KG1 (cell line): ENCODE results near the gene CYB5RL.
"Not testable (repeated sequence)": the region's sequence is repeated elsewhere in the genome, so short reads cannot be mapped to it uniquely, and the experiment has no call there.

Source experiments
- DNase-seq: peaks from one replicate; lab custom pipeline; 2025; lab: John Stamatoyannopoulos, UW

Gene CYB5RL

GRCh38 chr1:54186056-54186455 lies 13.8 kb downstream of the CYB5RL start:
- DNase-seq, result no peak

DNA sequence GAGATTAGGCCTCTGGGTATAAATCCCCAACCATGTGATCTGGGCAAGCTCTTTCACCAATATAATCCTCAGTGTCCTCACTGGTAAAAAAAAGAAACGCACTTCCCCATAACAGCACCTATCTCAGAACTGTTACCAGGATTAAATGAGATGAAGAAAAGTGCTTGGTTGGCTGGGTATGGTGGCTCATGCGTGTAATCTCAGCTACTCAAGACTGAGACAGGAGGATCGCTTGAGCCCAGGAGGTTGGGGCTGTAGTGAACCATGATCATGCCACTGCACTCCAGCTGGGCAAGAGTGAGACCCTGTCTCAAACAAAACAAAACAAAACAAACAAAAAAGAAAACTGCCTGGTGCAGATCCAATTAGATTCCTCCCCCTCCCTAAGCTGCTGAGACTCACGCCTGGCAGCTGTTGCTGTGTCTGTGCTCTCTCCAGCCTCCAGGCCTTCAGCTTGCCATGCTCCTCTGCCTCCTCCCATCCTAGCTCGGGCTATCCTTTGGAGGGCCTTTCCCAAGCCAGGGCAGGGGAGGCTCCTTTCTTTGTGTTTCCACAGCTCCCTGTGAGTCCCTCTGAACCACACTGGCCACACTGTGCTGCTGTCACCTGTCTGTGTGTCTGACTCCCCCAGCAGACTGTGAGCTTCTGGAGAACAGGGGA lies 19.0 kb downstream of the CYB5RL start:
- no peak for DNase-seq

GRCh38 chr1:54178296-54179070 lies 21.3 kb downstream of the CYB5RL start:
- DNase-seq, result no peak

GRCh38 chr1:54177726-54178125 lies 22.1 kb downstream of the CYB5RL start:
- no peak for DNase-seq

DNA sequence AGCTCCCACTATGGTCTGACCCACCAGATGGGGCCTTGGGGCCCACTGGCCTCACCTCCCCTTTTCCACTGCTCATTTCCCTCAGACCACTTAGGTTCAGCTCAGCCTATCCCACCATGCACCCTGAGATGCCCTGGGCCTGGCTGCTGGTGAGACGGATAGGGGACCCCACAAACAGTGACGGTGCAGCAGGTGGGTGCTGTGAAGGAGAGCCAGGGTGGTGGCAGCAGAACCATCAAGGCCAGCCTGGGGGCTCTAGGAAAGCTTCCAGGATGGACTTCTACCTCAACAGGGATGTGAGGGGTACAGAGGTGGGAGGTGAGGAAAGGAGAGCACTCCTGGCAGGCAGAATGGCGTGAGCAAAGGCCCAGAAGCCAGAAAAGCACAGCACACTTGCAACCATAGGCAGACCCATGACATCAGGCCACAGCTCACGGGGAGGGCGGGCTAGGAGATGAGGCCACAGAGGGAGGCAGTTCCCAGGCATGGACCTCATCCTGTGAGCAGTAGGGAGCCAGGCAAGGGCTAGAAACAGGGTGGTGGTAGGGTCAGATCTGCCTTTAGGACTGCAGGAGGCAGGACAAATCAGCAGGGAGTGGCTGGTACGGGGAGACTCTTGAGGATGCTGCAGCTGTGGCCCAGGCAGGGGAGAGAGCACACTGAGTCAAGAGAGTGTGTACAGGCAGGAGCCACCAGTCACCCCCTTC lies 23.1 kb downstream of the CYB5RL start:
- DNase-seq, result no peak

DNA sequence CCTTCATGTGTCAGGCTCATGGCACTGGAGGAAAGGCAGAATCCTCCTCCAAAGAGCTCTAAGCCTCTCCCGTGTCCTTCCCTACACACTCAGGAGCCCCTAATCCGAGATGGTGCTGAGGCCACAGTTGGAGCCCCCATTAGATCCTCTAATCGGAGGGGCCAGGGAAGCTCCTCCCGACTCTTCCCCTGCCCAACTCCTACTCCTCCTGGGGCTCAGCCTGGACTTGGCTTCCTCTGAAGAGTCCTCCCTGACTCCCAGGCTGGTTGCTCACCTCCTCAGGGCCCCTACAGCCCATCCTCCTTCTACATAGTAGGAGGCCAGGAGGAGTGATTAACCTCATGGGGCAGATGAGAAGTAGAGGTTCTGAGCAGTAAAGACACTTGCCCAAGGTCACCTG lies 25.7 kb downstream of the CYB5RL start:
- DNase-seq, result no peak

DNA sequence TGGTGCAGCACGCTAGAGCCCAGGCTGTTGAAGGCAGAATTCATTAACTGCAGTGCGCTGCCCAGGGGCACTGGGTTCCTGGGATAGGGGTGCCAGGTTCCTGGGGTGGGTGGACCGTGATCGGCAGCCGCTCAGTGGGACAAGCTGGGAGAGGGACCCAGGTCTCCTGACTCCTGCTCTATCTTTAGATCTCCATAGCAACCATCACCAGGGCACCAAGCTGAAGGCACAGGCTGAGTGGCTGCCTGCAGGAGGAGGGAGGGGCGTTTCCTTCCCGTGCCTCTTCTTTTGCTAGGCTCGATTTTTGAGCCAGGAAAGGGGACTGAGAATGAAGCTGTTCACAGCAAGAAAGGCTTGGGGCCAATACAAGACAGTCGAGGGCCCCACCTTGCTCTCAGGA lies 26.1 kb downstream of the CYB5RL start:
- DNase-seq, result no peak

DNA sequence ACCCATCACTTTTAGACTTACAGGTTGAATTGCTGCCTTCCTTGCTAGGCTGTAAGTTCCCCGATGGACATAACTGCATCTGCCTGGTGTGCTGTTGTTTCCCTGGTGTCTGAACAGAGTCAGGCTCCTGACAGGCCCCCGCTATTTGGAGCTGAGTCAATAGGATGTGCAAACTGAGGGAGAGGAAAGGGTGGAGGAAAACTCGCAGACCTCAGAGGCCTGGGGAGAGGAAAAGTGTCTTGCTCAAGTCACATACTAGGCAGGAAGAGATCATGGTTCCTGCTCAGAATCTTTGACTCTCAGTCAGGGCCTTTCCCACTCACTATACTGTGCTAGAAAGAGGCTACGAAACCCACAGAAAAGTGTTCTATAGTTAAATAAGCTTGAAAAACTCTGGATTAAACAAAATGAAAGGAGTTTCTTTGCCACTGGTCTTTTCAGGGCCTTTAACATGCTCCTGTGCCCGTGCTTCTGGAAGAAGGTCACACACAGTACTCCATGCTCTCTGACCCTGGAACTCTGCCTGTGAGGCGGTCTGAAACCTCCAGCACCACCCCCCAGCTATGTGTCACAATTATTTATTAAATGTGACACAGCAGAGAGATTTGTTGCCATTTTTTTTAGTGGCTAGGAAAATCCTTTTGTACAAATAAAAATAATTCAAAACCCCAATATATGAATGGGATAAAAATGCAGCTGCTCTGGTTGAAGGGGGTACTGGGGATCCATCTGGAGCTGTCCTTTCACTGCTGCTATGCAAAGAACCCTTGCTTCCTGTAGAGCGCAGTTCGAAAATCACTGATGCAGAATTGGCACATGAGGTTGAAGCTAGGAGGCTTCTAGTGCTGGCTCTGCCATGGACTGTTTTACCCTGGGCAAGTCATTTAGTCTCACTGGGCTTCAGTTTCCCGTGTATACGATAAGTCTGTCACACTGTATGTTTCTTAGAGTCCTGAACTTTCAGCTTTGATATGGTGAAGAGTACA lies 26.9 kb downstream of the CYB5RL start:
- peak; percentile 19 for DNase-seq

GRCh38 chr1:54171606-54172005 lies 28.2 kb downstream of the CYB5RL start:
- DNase-seq, result no peak

GRCh38 chr1:54171016-54171415 lies 28.8 kb downstream of the CYB5RL start:
- DNase-seq, result no peak

GRCh38 chr1:54169068-54169467 lies 30.8 kb downstream of the CYB5RL start:
- no peak for DNase-seq

DNA sequence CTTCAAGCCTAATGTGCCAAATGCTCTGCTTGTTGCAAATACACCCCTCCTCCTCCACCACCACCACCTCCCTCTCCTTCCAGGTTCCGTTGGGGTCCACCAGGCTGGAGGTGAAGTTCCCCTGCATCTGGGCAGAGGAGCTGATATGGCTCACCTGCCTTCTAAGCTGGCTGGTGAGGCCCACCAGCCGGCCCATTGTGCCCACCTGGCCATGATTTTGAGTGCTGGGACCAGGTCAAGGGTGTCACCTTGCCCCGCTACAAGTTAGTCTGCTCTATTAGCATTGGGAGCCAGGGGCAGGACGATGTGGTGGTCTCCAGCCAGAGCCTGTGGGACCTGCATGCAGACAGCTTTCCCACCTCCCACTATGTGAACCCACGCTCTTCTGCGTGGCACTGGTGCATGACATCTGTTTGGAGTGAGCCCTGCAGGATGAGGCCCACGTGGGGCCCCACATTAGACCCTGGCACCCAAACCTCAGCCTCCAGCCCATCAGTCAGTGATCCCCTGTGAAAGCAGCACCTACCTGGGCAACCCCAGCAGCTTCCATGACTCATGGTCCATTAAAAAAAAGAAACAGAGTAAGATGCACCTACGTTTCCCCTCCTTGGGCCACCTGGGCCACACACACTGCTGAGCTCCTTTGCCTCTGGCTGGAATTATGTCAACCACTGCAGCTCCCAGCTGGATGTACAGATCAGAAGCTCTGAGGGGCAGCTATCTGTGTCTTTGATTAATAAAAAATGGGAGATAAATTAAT lies 31.4 kb downstream of the CYB5RL start:
- no peak for DNase-seq

DNA sequence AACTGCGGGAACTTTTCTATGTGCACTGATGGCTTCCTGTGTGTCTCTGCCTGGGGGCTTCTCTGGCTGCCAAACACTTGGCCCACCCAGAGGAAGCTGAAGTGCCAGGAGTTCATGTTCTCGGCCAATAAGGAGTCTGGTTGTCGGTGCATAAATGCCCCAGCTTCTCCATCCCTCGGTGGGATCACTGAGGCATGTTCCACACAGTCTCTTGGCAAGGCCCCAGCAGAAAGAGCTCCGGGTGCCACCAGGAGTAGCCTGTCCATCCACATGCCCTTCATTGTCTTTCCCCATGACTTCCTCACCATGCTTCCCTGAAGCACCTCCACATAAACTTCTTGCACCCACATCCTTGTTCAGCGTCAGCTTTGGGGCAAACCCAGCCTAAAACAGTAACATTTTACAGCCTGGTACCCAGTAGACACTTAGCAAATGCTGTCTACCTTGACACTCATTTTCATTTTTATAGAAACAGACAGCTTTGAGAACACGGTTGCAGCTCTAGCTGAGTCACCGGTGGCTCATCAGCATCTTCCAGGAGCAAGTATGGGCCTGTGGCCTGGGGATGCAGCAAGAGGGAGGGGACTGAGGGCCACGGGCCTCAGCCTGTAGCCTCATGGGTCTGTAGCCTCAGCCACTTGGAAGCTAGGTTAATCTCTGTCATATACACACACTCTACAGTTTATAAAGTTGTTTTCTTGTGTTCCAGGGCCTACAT lies 32.2 kb downstream of the CYB5RL start:
- DNase-seq, result no peak

GRCh38 chr1:54166357-54166756 lies 33.5 kb downstream of the CYB5RL start:
- DNase-seq, result not testable (repeated sequence)

DNA sequence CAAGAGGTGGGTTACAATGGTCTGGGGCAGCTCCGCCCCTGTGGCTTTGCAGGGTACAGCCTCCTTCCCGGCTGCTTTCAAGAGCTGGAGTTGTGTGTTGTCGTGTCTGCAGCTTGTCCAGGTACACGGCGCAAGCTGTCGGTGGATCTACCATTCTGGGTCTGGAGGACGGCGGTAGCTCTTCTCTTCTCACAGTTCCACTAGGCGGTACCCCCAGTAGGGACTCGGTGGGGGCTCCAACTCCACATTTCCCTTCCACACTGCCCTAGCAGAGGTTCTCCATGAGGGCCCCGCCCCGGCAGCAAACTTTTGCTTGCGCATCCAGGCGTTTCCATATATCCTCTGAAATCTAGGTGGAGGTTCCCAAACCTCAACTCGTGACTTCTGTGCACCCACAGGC lies 34.7 kb downstream of the CYB5RL start:
- DNase-seq, result no peak

DNA sequence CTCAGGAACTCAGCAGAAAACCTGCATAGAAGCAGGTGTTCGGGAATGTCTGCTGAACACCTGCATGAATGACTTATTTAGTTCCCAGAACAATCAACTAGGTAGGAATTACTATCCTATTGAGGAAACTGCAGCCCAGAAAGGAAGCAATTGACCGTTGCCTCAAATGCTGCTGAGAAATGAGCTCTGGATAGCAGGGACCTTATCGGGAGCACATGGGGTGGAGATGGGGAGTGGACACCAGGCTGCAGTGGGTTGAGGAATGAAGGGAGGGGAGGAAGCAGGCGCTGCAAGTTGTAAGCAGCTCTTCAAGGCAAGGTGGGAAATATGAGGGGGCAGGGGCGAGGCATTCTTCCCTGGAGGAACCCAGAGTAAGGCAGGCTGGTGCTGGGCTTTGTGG lies 36.3 kb downstream of the CYB5RL start:
- DNase-seq, result no peak

GRCh38 chr1:54163051-54163450 lies 36.8 kb downstream of the CYB5RL start:
- no peak for DNase-seq

- DNase-seq, result no peak
Observed at GRCh38 chr1:54161495-54162168, 38.2 kb downstream of the CYB5RL start.

DNA sequence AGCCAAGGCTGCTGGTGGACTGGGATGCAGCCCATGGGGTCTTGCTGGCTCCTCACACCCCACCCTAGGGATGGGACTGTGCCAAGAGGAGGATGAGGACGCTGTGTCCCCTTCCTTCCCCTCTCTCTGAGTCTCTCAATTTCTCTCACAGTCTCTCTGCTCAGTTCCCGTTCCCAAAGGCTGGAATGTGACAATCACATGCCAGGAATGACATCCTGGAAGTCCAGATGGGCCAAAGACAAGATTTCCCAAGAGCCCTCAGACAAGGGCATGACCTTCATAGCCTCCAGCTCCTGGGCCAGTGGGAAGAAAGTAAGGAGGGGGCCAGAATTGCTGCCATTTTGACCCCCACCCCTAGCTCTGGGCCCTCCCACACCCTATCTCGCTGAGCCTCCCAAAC lies 39.5 kb downstream of the CYB5RL start:
- DNase-seq, result no peak
